Fibroblast of lung (primary cell): ENCODE results near the gene CHST11. TPM values are rescaled to one million over a fixed set of nuclear protein-coding genes. Genes with fewer than 3 reads are reported as not detected.

Experiments used
- DNase-seq, 2 donors: peaks; one replicate each; pipeline versions ENCODE4 v3.0.0 to v3.0.0-alpha.2; 2010; ENCODE audit warnings: low read depth in 2 of 2
- H2AFZ ChIP-seq: 2 replicates; pipeline ENCODE4 v1.5.1; 2012; ENCODE audit warnings: low read length, control low read depth, inconsistent platforms
- H3K27ac ChIP-seq: 2 replicates; pipeline ENCODE4 v1.5.1; 2011; ENCODE audit warnings: low read length, control low read depth; ENCODE audit not compliant: insufficient read depth
- H3K27me3 ChIP-seq: 2 replicates; pipeline ENCODE4 v1.5.1; 2011; ENCODE audit warnings: mild to moderate bottlenecking, low read length; ENCODE audit not compliant: control insufficient read depth, insufficient read depth
- H3K36me3 ChIP-seq: 2 replicates; pipeline ENCODE4 v1.5.1; 2011; ENCODE audit warnings: low read length; ENCODE audit not compliant: control insufficient read depth, insufficient read depth
- H3K4me1 ChIP-seq: 2 replicates; pipeline ENCODE4 v1.5.1; 2011; ENCODE audit warnings: low read length; ENCODE audit not compliant: control insufficient read depth, insufficient read depth; ENCODE audit errors: extremely low read depth
- H3K4me2 ChIP-seq: 2 replicates; pipeline ENCODE4 v1.5.1; 2011; ENCODE audit warnings: low read length, control low read depth; ENCODE audit not compliant: insufficient read depth; ENCODE audit errors: extremely low read depth
- H3K4me3 ChIP-seq, 4 experiments: fragments of 200-600 bp in 1 of 4; sonication (generic) in 1 of 4; replicated peaks in 1 of 4; 2 replicates each; pipeline ENCODE4 v1.5.1; 2011 to 2016; ENCODE audit warnings: low read length in 4 of 4, low read depth in 3 of 4, mild to moderate bottlenecking in 3 of 4, control low read depth in 2 of 4, inconsistent platforms in 1 of 4, mixed read lengths in 1 of 4; ENCODE audit not compliant: insufficient read depth in 1 of 4; ENCODE audit errors: control extremely low read depth in 1 of 4
- H3K79me2 ChIP-seq: 2 replicates; pipeline ENCODE4 v1.5.1; 2012; ENCODE audit warnings: mild to moderate bottlenecking, low read length, inconsistent platforms; ENCODE audit not compliant: control insufficient read depth, insufficient read depth
- H3K9ac ChIP-seq: 2 replicates; pipeline ENCODE4 v1.5.1; 2011; ENCODE audit warnings: mild to moderate bottlenecking, low read length, control low read depth; ENCODE audit not compliant: insufficient read depth
- H3K9me3 ChIP-seq: 2 replicates; pipeline ENCODE4 v1.5.1; 2012; ENCODE audit warnings: low read depth, low read length; ENCODE audit not compliant: control insufficient read depth, insufficient read depth
- H4K20me1 ChIP-seq: 2 replicates; pipeline ENCODE4 v1.5.1; 2011; ENCODE audit warnings: low read length; ENCODE audit not compliant: control insufficient read depth, insufficient read depth; ENCODE audit errors: extremely low read depth
- EZH2 ChIP-seq: IDR thresholded peaks from 2 replicates; pipeline ENCODE4 v1.5.1; 2012; ENCODE audit warnings: low read length, control low read depth, mild to moderate bottlenecking; ENCODE audit errors: missing control alignments
- polyA plus RNA-seq, 2 donors: library from polyadenylated mRNA; depleted of rRNA in 1 of 2; stranded (reverse) in 1 of 2; unstranded in 1 of 2; fragments of >200 nt; gene quantifications; 2 replicates each; pipeline ENCODE4 v1.2.1, GENCODE V29; 2011 to 2012; ENCODE audit warnings: missing spikeins in 1 of 2
- total RNA-seq: library from RNA; depleted of rRNA; stranded (reverse); fragments of >200 nt; gene quantifications from 2 replicates; pipeline ENCODE4 v1.2.1, GENCODE V29; 2014
- TF ChIP-seq, protein P1 (sequence below), 2 donors: IDR thresholded peaks in 1 of 2; conservative IDR thresholded peaks in 1 of 2; 1 replicate in 1 of 2; 2 replicates in 1 of 2; pipeline ENCODE4 v1.5.1; 2011 to 2012; ENCODE audit warnings: low read length in 2 of 2, control low read depth in 1 of 2, inconsistent platforms in 1 of 2, low read depth in 1 of 2, mild to moderate bottlenecking in 1 of 2

Gene CHST11
- total and polyA plus RNA-seq, 2 donors (not counting 1 experiment from before 2014, with no cell fraction given), result 3.5 to 9.1 TPM

DNA sequence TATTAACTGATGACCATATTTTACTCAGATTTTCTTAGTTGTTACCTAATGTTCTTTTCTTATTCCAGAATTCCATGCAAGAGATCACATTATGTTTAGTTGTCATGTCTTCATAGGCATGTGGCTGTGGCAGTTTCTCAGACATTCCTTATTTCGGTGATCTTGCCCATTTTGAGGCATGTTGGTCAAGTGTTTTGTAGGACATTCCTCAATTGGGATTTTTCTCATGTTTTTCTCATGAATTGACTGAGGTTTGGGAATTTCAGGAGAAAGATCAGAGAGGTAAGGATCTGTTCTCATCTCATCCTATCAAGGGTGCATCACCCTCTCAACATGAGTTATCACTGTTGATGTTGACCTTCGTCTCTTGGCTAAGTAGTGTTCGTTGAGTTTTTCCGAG, 81.3 kb downstream of the CHST11 start:
- Histone ChIP-seq H4K20me1 (no peaks in the 10 kb centered on the region), H3K4me3 (no peak overlapping the region), H3K4me1 (no peaks in the 10 kb centered on the region), H3K9ac (no peak overlapping the region), H3K9me3 (no peaks in the 10 kb centered on the region), H3K27ac (no peak overlapping the region), H3K27me3 (no peaks in the 10 kb centered on the region), H2AFZ (no peak overlapping the region), H3K79me2 (no peaks in the 10 kb centered on the region), H3K4me2 (no peak overlapping the region), H3K36me3 (no peaks in the 10 kb centered on the region)
- TF ChIP-seq, protein P1, sequence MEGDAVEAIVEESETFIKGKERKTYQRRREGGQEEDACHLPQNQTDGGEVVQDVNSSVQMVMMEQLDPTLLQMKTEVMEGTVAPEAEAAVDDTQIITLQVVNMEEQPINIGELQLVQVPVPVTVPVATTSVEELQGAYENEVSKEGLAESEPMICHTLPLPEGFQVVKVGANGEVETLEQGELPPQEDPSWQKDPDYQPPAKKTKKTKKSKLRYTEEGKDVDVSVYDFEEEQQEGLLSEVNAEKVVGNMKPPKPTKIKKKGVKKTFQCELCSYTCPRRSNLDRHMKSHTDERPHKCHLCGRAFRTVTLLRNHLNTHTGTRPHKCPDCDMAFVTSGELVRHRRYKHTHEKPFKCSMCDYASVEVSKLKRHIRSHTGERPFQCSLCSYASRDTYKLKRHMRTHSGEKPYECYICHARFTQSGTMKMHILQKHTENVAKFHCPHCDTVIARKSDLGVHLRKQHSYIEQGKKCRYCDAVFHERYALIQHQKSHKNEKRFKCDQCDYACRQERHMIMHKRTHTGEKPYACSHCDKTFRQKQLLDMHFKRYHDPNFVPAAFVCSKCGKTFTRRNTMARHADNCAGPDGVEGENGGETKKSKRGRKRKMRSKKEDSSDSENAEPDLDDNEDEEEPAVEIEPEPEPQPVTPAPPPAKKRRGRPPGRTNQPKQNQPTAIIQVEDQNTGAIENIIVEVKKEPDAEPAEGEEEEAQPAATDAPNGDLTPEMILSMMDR (conservative IDR thresholded peaks at IDR 0.05 in 1 of 2, IDR thresholded peaks at IDR 0.05 in 1 of 2; ENCODE audit: low read depth in 1 of 2, low read length in 2 of 2), result no peak
- no peak for TF ChIP-seq EZH2
- DNase-seq, result no peak

DNA sequence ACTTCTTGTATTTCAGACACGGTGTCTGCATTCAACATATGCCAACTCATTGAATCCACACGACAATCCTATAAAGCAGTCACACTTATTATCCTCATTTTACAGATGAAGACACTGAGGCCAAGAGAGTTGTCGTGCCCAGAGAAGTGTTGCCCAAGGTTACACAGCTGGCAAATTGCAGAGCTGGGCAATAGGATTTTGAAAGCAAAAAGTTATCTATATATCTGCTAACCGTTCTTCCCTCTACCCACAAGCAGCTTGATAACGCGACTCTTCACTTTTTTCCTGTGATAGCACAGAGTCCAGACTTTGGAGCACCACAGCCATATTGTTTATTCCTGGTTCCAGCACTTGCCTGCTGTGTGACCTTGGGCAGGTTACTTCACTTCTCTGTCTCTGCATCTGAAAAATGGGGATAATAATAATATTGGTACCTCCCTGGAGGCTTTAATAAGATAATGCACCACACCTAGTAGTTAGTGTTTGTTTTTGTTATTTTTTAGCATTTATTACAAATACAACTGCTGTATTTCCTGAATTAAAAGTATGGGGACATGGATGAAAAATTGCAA, 82.2 kb downstream of the CHST11 start:
- Histone ChIP-seq H2AFZ (no peak overlapping the region), H3K27me3 (no peaks in the 10 kb centered on the region), H3K4me3 (no peak overlapping the region), H3K4me1 (no peaks in the 10 kb centered on the region), H4K20me1 (no peaks in the 10 kb centered on the region), H3K27ac (no peak overlapping the region), H3K79me2 (no peaks in the 10 kb centered on the region), H3K9me3 (no peaks in the 10 kb centered on the region), H3K4me2 (no peak overlapping the region), H3K9ac (no peak overlapping the region), H3K36me3 (no peaks in the 10 kb centered on the region)
- no peak for TF ChIP-seq EZH2
- TF ChIP-seq, protein P1 (conservative IDR thresholded peaks at IDR 0.05 in 1 of 2, IDR thresholded peaks at IDR 0.05 in 1 of 2; ENCODE audit: low read depth in 1 of 2, low read length in 2 of 2), result no peak
- DNase-seq, result no peak

DNA sequence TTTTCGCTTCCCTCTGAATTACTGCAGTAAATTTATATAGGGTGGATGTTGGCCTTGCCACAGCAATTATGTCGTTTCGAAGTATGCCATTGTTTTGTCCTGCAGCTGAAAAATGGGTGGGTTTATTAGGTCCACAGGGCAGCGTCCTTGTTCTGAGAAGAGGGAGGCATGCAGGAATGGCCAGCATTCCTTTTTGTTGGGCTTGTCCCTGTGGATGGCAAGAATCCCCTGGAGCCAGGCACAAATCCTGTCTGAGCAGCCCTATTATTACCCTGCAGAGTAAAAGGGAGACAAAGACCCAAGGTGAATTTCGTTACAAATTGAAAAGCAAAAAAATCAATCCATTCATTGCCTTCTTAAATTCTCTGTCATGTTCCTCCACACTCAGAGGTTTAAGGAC, 88.1 kb downstream of the CHST11 start:
- Histone ChIP-seq H2AFZ (no peak overlapping the region), H3K4me2 (no peak overlapping the region), H3K27me3 (no peaks in the 10 kb centered on the region), H3K9ac (no peak overlapping the region), H3K36me3 (no peaks in the 10 kb centered on the region), H3K27ac (no peak overlapping the region), H4K20me1 (no peaks in the 10 kb centered on the region), H3K4me1 (no peaks in the 10 kb centered on the region), H3K9me3 (no peaks in the 10 kb centered on the region), H3K79me2 (no peaks in the 10 kb centered on the region), H3K4me3 (no peak overlapping the region)
- no peak for DNase-seq
- no peak for TF ChIP-seq EZH2
- TF ChIP-seq, protein P1 (conservative IDR thresholded peaks at IDR 0.05 in 1 of 2, IDR thresholded peaks at IDR 0.05 in 1 of 2; ENCODE audit: low read depth in 1 of 2, low read length in 2 of 2), result no peak
